CD14-positive monocyte (primary cell): ENCODE data around the gene PRR5. TPM values are rescaled to one million over a fixed set of nuclear protein-coding genes. Genes with fewer than 3 reads are reported as not detected.

ENCODE experiments used
- DNase-seq, 3 donors: peaks; one replicate each; pipeline ENCODE4 v3.0.0-alpha.2; 2011 to 2022
- H2AFZ ChIP-seq: 2 replicates; pipeline ENCODE4 v1.6.0; 2012; ENCODE audit warnings: mild to moderate bottlenecking, low read depth, low read length, inconsistent platforms; ENCODE audit not compliant: insufficient read depth, poor library complexity, severe bottlenecking
- H3K27ac ChIP-seq, 2 donors: 1 replicate in 1 of 2; 2 replicates in 1 of 2; pipeline ENCODE4 v1.5.1; 2012 to 2013; ENCODE audit warnings: low read length in 2 of 2, control low read depth in 1 of 2, inconsistent platforms in 1 of 2, low read depth in 1 of 2, mild to moderate bottlenecking in 1 of 2
- H3K27me3 ChIP-seq, 2 donors: one replicate each; pipeline versions ENCODE4 v1.6.0 to v1.6.1; 2011 to 2013; ENCODE audit warnings: low read length in 2 of 2; ENCODE audit not compliant: control insufficient read depth in 2 of 2, insufficient read depth in 2 of 2
- H3K36me3 ChIP-seq, 2 donors: replicated peaks in 1 of 2; 1 replicate in 1 of 2; 2 replicates in 1 of 2; pipeline versions ENCODE4 v1.5.1 to v1.6.1; 2012 to 2013; ENCODE audit warnings: low read length in 2 of 2, control low read depth in 1 of 2, inconsistent platforms in 1 of 2, mild to moderate bottlenecking in 1 of 2; ENCODE audit not compliant: insufficient read depth in 2 of 2, control insufficient read depth in 1 of 2
- H3K4me1 ChIP-seq, 2 donors: 1 replicate in 1 of 2; 2 replicates in 1 of 2; pipeline versions ENCODE4 v1.5.1 to v1.6.1; 2012 to 2013; ENCODE audit warnings: low read length in 2 of 2, control low read depth in 1 of 2, inconsistent platforms in 1 of 2, mild to moderate bottlenecking in 1 of 2, moderate library complexity in 1 of 2; ENCODE audit not compliant: insufficient read depth in 2 of 2, control insufficient read depth in 1 of 2
- H3K4me2 ChIP-seq: replicated peaks from 2 replicates; pipeline ENCODE3; 2012; ENCODE audit warnings: low read length, moderate library complexity, mild to moderate bottlenecking; ENCODE audit not compliant: poor library complexity, severe bottlenecking; ENCODE audit errors: extremely low read depth
- H3K4me3 ChIP-seq, 3 experiments: fragments of 200-600 bp in 1 of 3; sonication (generic) in 1 of 3; replicated peaks in 1 of 3; 1 replicate in 2 of 3; 2 replicates in 1 of 3; pipeline ENCODE4 v1.5.1; 2011 to 2013; ENCODE audit warnings: low read length in 3 of 3, mild to moderate bottlenecking in 3 of 3, control low read depth in 2 of 3, low read depth in 2 of 3, inconsistent platforms in 1 of 3, moderate library complexity in 1 of 3
- H3K79me2 ChIP-seq: 2 replicates; pipeline ENCODE4 v1.6.0; 2012; ENCODE audit warnings: mild to moderate bottlenecking, control low read depth, inconsistent platforms, low read length, moderate library complexity; ENCODE audit not compliant: insufficient read depth
- H3K9ac ChIP-seq: 2 replicates; pipeline ENCODE4 v1.6.0; 2017; ENCODE audit warnings: low read length, mild to moderate bottlenecking; ENCODE audit not compliant: insufficient read depth, poor library complexity, severe bottlenecking
- H3K9me3 ChIP-seq, 2 donors: replicated peaks in 1 of 2; 1 replicate in 1 of 2; 2 replicates in 1 of 2; pipeline versions ENCODE4 v1.5.1 to v1.6.1; 2012 to 2013; ENCODE audit warnings: low read length in 2 of 2, control low read depth in 1 of 2; ENCODE audit not compliant: control insufficient read depth in 1 of 2, insufficient read depth in 1 of 2
- H4K20me1 ChIP-seq: 2 replicates; pipeline ENCODE4 v1.6.0; 2012; ENCODE audit warnings: mild to moderate bottlenecking, low read length, control low read depth, moderate library complexity; ENCODE audit not compliant: insufficient read depth
- H3K27ac Mint-ChIP-seq, 7 donors: one replicate each; pipeline ENCODE4 v1.8.0; 2020; ENCODE audit warnings: mild to moderate bottlenecking in 7 of 7, mixed read lengths in 7 of 7, moderate library complexity in 6 of 7, inconsistent platforms in 2 of 7
- H3K27me3 Mint-ChIP-seq, 3 donors: one replicate each; pipeline ENCODE4 v1.8.0; 2021 to 2022; ENCODE audit warnings: low read depth in 3 of 3, mild to moderate bottlenecking in 3 of 3, mixed read lengths in 3 of 3, moderate library complexity in 3 of 3, inconsistent platforms in 1 of 3
- H3K36me3 Mint-ChIP-seq, 2 donors: one replicate each; pipeline ENCODE4 v1.8.0; 2020; ENCODE audit warnings: mixed read lengths in 2 of 2, inconsistent platforms in 1 of 2, mild to moderate bottlenecking in 1 of 2
- H3K4me1 Mint-ChIP-seq: one replicate; pipeline ENCODE4 v1.8.0; 2020; ENCODE audit warnings: mild to moderate bottlenecking, mixed read lengths
- H3K4me3 Mint-ChIP-seq, 2 donors: one replicate each; pipeline ENCODE4 v1.8.0; 2020; ENCODE audit warnings: mild to moderate bottlenecking in 2 of 2, mixed read lengths in 2 of 2, moderate library complexity in 1 of 2
- H3K9me3 Mint-ChIP-seq, 7 donors: one replicate each; pipeline ENCODE4 v1.8.0; 2020 to 2022; ENCODE audit warnings: mixed read lengths in 7 of 7, mild to moderate bottlenecking in 6 of 7, moderate library complexity in 6 of 7, inconsistent platforms in 2 of 7
- CTCF ChIP-seq: fragments of 200-600 bp; IDR thresholded peaks from one replicate; pipeline ENCODE4 v1.8.0; 2022; ENCODE audit warnings: antibody characterized with exemption, mild to moderate bottlenecking
- WGBS: methylation state at CpG from one replicate; pipeline ENCODE4 v1.1.5; 2013; ENCODE audit warnings: missing lambda C conversion rate; ENCODE audit not compliant: insufficient coverage; 5-methylcytosine and 5-hydroxymethylcytosine counted together
- intact Hi-C, 2 donors: fragments of 100-400 bp; cut with micrococcal nuclease; formaldehyde crosslinking; loops; one replicate each; pipeline versions ENCODE4 v1.15.0 to v1.15.1; 2023
- polyA plus RNA-seq, 3 donors: library from polyadenylated mRNA; depleted of rRNA in 1 of 3; unstranded in 2 of 3; stranded (reverse) in 1 of 3; fragments of 300-500 nt in 2 of 3; fragments of >200 nt in 1 of 3; fragmentation: Illumina TruSeq in 2 of 3; gene quantifications; 1 replicate in 2 of 3; 2 replicates in 1 of 3; pipeline ENCODE4 v1.2.3, GENCODE V29; 2012 to 2021

Gene PRR5
- polyA plus RNA-seq, 3 donors: 0.66 to 1.5 (median 1.2) TPM

DNA sequence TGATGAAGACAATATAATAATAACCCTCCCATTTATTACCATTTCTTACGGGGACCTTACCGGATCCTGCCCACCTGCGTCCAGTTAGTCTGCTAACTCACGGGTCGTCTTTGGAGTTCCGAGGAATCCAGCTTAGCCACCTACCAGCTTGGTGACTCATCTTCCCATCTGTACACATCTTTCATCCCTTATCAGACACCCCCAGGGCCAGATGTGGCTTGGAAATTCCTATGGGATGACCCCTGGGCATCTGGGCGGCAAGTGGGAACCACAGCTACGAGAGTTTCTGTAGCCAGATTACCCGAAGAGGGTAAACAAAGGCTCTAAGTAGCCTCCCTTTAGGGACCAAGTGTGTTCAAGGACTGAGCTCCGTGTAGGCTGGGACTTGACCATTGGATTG, 12.8 kb upstream of the PRR5 start:
- H3K4me3 Mint-ChIP-seq: no peak overlapping the region
- no peak overlapping the region for H2AFZ ChIP-seq
- TF ChIP-seq CTCF: no peak
- WGBS: 94% methylated on average over 10 of the region's 10 CpGs
- no peak overlapping the region for H3K4me2 ChIP-seq
- H3K36me3 ChIP-seq: no peaks in the 10 kb centered on the region
- no peaks in the 10 kb centered on the region for H3K27me3 ChIP-seq
- H3K9me3 Mint-ChIP-seq: peaks cover 0 to 5% (median 0%) of the 10 kb centered on the region in 7 donors
- peaks cover 13 to 18% of the 10 kb centered on the region in 2 donors for H3K4me1 ChIP-seq
- no peaks in the 10 kb centered on the region for H3K9me3 ChIP-seq
- no peak overlapping the region for H3K27ac ChIP-seq
- no peak overlapping the region for H3K9ac ChIP-seq
- intact Hi-C loops: no loop called here
- no peaks in the 10 kb centered on the region for H3K79me2 ChIP-seq
- no peaks in the 10 kb centered on the region for H3K36me3 Mint-ChIP-seq
- H3K4me1 Mint-ChIP-seq: peaks cover 18% of the 10 kb centered on the region
- H3K27me3 Mint-ChIP-seq: peaks cover 0 to 11% (median 9%) of the 10 kb centered on the region in 3 donors
- DNase-seq: no peak
- no peak overlapping the region for H3K27ac Mint-ChIP-seq
- H3K4me3 ChIP-seq: no peak overlapping the region
- no peaks in the 10 kb centered on the region for H4K20me1 ChIP-seq

- no peak overlapping the region for H3K4me3 ChIP-seq
- DNase-seq: no peak
- TF ChIP-seq CTCF: no peak
- H3K4me1 Mint-ChIP-seq: peaks cover 10% of the 10 kb centered on the region
- H4K20me1 ChIP-seq: no peaks in the 10 kb centered on the region
- no peaks in the 10 kb centered on the region for H3K27me3 ChIP-seq
- no peak overlapping the region for H2AFZ ChIP-seq
- H3K9ac ChIP-seq: no peak overlapping the region
- H3K4me1 ChIP-seq: peaks cover 8 to 11% of the 10 kb centered on the region in 2 donors
- WGBS: 89% methylated on average over 9 of the region's 9 CpGs
- H3K27ac ChIP-seq: no peak overlapping the region
- no peaks in the 10 kb centered on the region for H3K79me2 ChIP-seq
- H3K4me2 ChIP-seq: no peak overlapping the region
- peaks cover 0 to 11% (median 9%) of the 10 kb centered on the region in 3 donors for H3K27me3 Mint-ChIP-seq
- H3K27ac Mint-ChIP-seq: no peak overlapping the region
- no peak overlapping the region for H3K4me3 Mint-ChIP-seq
- no peaks in the 10 kb centered on the region for H3K36me3 Mint-ChIP-seq
- H3K9me3 ChIP-seq: no peaks in the 10 kb centered on the region
- H3K36me3 ChIP-seq: no peaks in the 10 kb centered on the region
- intact Hi-C loops: no loop called here
- peaks cover 0 to 5% (median 0%) of the 10 kb centered on the region in 7 donors for H3K9me3 Mint-ChIP-seq
Observed at GRCh38 chr22:44689915-44690524, 12.0 kb upstream of the PRR5 start.
